GM18951 (cell line): ENCODE measurements around the gene DAB2IP.

ENCODE experiments used
- POLR2A ChIP-seq: IDR thresholded peaks from 4 replicates; pipeline ENCODE4 v1.6.1; 2011; ENCODE audit warnings: mild to moderate bottlenecking; ENCODE audit not compliant: insufficient read length, insufficient read depth; ENCODE audit errors: extremely low read depth
- in situ Hi-C: fragments of 300-500 bp; cut with MboI; formaldehyde crosslinking; loops from one replicate; pipeline ENCODE4 v1.12.0; 2022; ENCODE audit warnings: low sequenced_read_pairs, mixed read lengths, inconsistent platforms; ENCODE audit not compliant: unreplicated experiment

DAB2IP gene

GRCh38 chr9:121704281-121704680 is 52.8 kb downstream of the DAB2IP start:
- in situ Hi-C loops: no loop called here
- TF ChIP-seq POLR2A: no peak

GRCh38 chr9:121706149-121706750 is 54.8 kb downstream of the DAB2IP start:
- in situ Hi-C loops: no loop called here
- TF ChIP-seq POLR2A: no peak

GRCh38 chr9:121707477-121708424 is 56.3 kb downstream of the DAB2IP start:
- in situ Hi-C loops: no loop called here
- no peak for TF ChIP-seq POLR2A

GRCh38 chr9:121708768-121709488 is 57.5 kb downstream of the DAB2IP start:
- in situ Hi-C loops: no loop called here
- no peak for TF ChIP-seq POLR2A

GRCh38 chr9:121709798-121710197 is 58.4 kb downstream of the DAB2IP start:
- no peak for TF ChIP-seq POLR2A
- in situ Hi-C loops: no loop called here

GRCh38 chr9:121711281-121711680 is 59.8 kb downstream of the DAB2IP start:
- in situ Hi-C loops: no loop called here
- TF ChIP-seq POLR2A: no peak

GRCh38 chr9:121711797-121712196 is 60.4 kb downstream of the DAB2IP start:
- TF ChIP-seq POLR2A: no peak
- in situ Hi-C loops: no loop called here

GRCh38 chr9:121713400-121714070 is 62.1 kb downstream of the DAB2IP start:
- TF ChIP-seq POLR2A: no peak
- in situ Hi-C loops: no loop called here

GRCh38 chr9:121714075-121714705 is 62.8 kb downstream of the DAB2IP start:
- in situ Hi-C loops: no loop called here
- TF ChIP-seq POLR2A: no peak

GRCh38 chr9:121714873-121715272 is 63.4 kb downstream of the DAB2IP start:
- no peak for TF ChIP-seq POLR2A
- in situ Hi-C loops: no loop called here

GRCh38 chr9:121717141-121717991 is 65.9 kb downstream of the DAB2IP start:
- TF ChIP-seq POLR2A: no peak
- in situ Hi-C loops: no loop called here

GRCh38 chr9:121718084-121718483 is 66.7 kb downstream of the DAB2IP start:
- no peak for TF ChIP-seq POLR2A
- in situ Hi-C loops: no loop called here
